GM23338 (cell line): Measurements from ENCODE around the gene MKNK1. TPM values are rescaled to one million over a fixed set of nuclear protein-coding genes. Genes with fewer than 3 reads are reported as not detected.

Source experiments
- ATAC-seq: fragments of 200-7000 bp; cut with Tn5 transposase; 3 replicates; pipeline ENCODE4 v1.9.1; 2020
- DNase-seq: peaks from one replicate; pipeline ENCODE4 v3.0.0-alpha.2; 2015; ENCODE audit warnings: low spot score
- H2AFZ ChIP-seq: fragments of 200-600 bp; sonication (generic); 2 replicates; pipeline ENCODE4 v1.8.0; 2016; ENCODE audit warnings: antibody characterized with exemption, mild to moderate bottlenecking, moderate library complexity
- H3F3A ChIP-seq: fragments of 200-600 bp; sonication (generic); replicated peaks from 2 replicates; pipeline ENCODE4 v1.8.0; 2017; ENCODE audit warnings: antibody characterized with exemption, mixed run types, low read depth
- H3K27ac ChIP-seq: fragments of 200-600 bp; sonication (generic); 2 replicates; pipeline ENCODE4 v1.6.1; 2016; ENCODE audit warnings: low read depth
- H3K27me3 ChIP-seq: fragments of 200-600 bp; sonication (generic); 2 replicates; pipeline ENCODE4 v1.8.0; 2016; ENCODE audit warnings: mild to moderate bottlenecking, mixed run types, moderate library complexity; ENCODE audit not compliant: insufficient read depth
- H3K36me3 ChIP-seq: fragments of 200-600 bp; sonication (generic); 2 replicates; pipeline ENCODE4 v1.8.0; 2016; ENCODE audit warnings: mild to moderate bottlenecking; ENCODE audit not compliant: insufficient read depth
- H3K4me1 ChIP-seq: fragments of 200-600 bp; sonication (generic); 2 replicates; pipeline ENCODE4 v1.8.0; 2016; ENCODE audit warnings: mild to moderate bottlenecking, moderate library complexity; ENCODE audit not compliant: insufficient read depth
- H3K4me2 ChIP-seq: fragments of 200-600 bp; sonication (generic); 2 replicates; pipeline ENCODE4 v1.7.1; 2017; ENCODE audit warnings: mixed run types
- H3K4me3 ChIP-seq: fragments of 200-600 bp; sonication (generic); 2 replicates; pipeline ENCODE4 v1.6.1; 2016; ENCODE audit warnings: mixed run types
- H3K79me2 ChIP-seq: fragments of 200-600 bp; sonication (generic); replicated peaks from 2 replicates; pipeline ENCODE4 v1.8.0; 2017; ENCODE audit warnings: mild to moderate bottlenecking; ENCODE audit not compliant: insufficient read depth
- H3K9me2 ChIP-seq: fragments of 200-600 bp; sonication (generic); 2 replicates; pipeline ENCODE4 v1.8.0; 2017; ENCODE audit not compliant: insufficient read depth
- H4K20me1 ChIP-seq: fragments of 200-600 bp; sonication (generic); replicated peaks from 2 replicates; pipeline ENCODE4 v1.8.0; 2017; ENCODE audit warnings: mild to moderate bottlenecking; ENCODE audit not compliant: insufficient read depth
- H3K27ac Mint-ChIP-seq: 2 replicates; pipeline ENCODE4 v1.8.0; 2020; ENCODE audit warnings: inconsistent platforms, mild to moderate bottlenecking, moderate library complexity, mixed read lengths
- H3K27me3 Mint-ChIP-seq: 3 replicates; pipeline ENCODE4 v1.8.0; 2022; ENCODE audit warnings: low read depth, mild to moderate bottlenecking, moderate library complexity, mixed read lengths, inconsistent platforms; ENCODE audit not compliant: insufficient read depth, poor library complexity
- H3K36me3 Mint-ChIP-seq: 3 replicates; pipeline ENCODE4 v1.8.0; 2021; ENCODE audit warnings: low read depth, mild to moderate bottlenecking, inconsistent platforms, moderate library complexity, mixed read lengths
- H3K4me1 Mint-ChIP-seq: 3 replicates; pipeline ENCODE4 v1.8.0; 2020; ENCODE audit warnings: mild to moderate bottlenecking, inconsistent platforms, mixed read lengths
- H3K4me3 Mint-ChIP-seq: 3 replicates; pipeline ENCODE4 v1.8.0; 2021; ENCODE audit warnings: moderate library complexity, mild to moderate bottlenecking, inconsistent platforms, mixed read lengths
- H3K9me3 Mint-ChIP-seq: 3 replicates; pipeline ENCODE4 v1.8.0; 2020; ENCODE audit warnings: moderate library complexity, mild to moderate bottlenecking, inconsistent platforms, mixed read lengths
- CREB1 ChIP-seq: fragments of 250-450 bp; sonication (Bioruptor Pico); IDR thresholded peaks from 2 replicates; pipeline ENCODE4 v1.5.0; 2020; ENCODE audit warnings: low read depth, mild to moderate bottlenecking, moderate library complexity
- JUNB ChIP-seq: IDR thresholded peaks from one replicate; pipeline ENCODE4 v1.6.1; 2016; ENCODE audit warnings: antibody characterized with exemption; ENCODE audit not compliant: unreplicated experiment
- POLR2AphosphoS5 ChIP-seq: IDR thresholded peaks from 2 replicates; pipeline ENCODE4 v1.6.1; 2016; ENCODE audit warnings: antibody characterized with exemption, low read depth
- long read RNA-seq: library from polyadenylated mRNA; unstranded; transcript quantifications from one replicate; pipeline ENCODE4 v2.0.0, GENCODE V29; 2020; ENCODE audit not compliant: unreplicated experiment
- polyA plus RNA-seq: library from polyadenylated mRNA; unstranded; fragments of >200 nt; fragmentation: Nextera tagmentation; extraction: Ambion mirVana; gene quantifications from 2 replicates; pipeline ENCODE4 v1.2.1, GENCODE V29; 2016
- total RNA-seq: library from RNA; depleted of rRNA; stranded (reverse); fragments of >200 nt; shearing (Covaris generic); gene quantifications from 2 replicates; pipeline ENCODE4 v1.2.3, GENCODE V29; 2014; rRNA removed
- TF ChIP-seq, protein P1 (sequence below): fragments of 250-450 bp; sonication (Bioruptor Pico); IDR thresholded peaks from 2 replicates; pipeline ENCODE4 v1.5.0; 2020; ENCODE audit warnings: mild to moderate bottlenecking, moderate library complexity
- TF ChIP-seq, protein P2 (sequence below), 2 experiments: fragments of 200-600 bp in 1 of 2; sonication (generic) in 1 of 2; conservative IDR thresholded peaks; 2 replicates each; pipeline versions ENCODE4 v1.5.1 to v1.6.1; 2016 to 2017; ENCODE audit warnings: antibody characterized with exemption in 2 of 2, low read depth in 2 of 2, mild to moderate bottlenecking in 2 of 2, moderate library complexity in 1 of 2

MKNK1 gene
- 9.7 and 11.8 TPM in 2 replicates for total RNA-seq
- 15.3 and 20.5 TPM in 2 replicates for polyA plus RNA-seq
- long read RNA-seq, partial matches to known transcripts, result 4 of 7 reads
- long read RNA-seq, other reads (novel, unspliced or antisense), result 3 of 7 reads

DNA sequence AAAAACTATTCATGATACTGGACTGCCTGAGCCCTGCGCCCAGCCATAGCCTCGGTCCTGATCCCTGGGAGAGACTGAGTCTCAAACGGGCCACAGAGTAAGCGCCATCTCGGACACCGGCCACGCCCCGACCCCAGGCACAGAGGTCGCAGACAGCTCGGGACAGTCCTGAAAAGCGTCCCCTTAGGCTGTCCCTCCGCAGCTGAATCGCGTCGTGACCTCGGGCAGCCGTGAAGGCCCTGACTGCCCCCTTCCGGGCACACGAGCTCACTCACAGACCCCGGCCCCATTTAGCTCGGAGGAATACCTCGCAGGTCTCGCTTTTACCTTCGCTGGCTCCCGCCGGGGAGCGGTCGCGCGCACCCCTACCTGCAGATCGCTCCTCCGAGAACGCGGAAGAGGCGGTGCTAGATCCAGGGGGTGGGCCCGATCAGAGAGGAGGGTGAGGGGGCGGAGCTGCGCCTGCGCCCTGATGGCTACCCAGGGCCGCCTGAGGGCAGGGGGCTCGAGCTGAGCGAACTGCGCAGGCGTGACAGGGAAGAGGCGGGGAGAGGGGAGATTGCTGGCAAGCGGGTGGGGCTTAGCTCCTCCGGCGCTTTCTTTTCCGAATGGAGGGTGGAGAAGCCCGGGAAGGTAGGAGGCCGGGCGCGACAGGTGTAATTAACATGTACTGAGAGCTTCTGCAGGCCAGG is at the start of gene MKNK1:
Gene MKNK1 (minus strand): TSS at position 411 of the 692 bp plus-strand sequence. CDS start 20,941 bp downstream, outside the sequence.
- Histone ChIP-seq H3K9me2 (no peaks in the 10 kb centered on the region), H4K20me1 (no peaks in the 10 kb centered on the region), H3K27ac (no peak within 1 kb of the TSS), H3K36me3 (no peaks in the 10 kb centered on the region), H3K4me3 (peak within 1 kb of the TSS; percentile 68), H2AFZ (peak within 1 kb of the TSS; percentile 94), H3K4me2 (peak within 1 kb of the TSS; percentile 91), H3F3A (no peaks in the 10 kb centered on the region), H3K4me1 (peaks cover 12% of the 10 kb centered on the region), H3K27me3 (no peaks in the 10 kb centered on the region), H3K79me2 (no peaks in the 10 kb centered on the region)
- Mint-ChIP-seq H3K27me3 (peaks cover 19% of the 10 kb centered on the region), H3K4me3 (peak within 1 kb of the TSS; percentile 90), H3K4me1 (peaks cover 24% of the 10 kb centered on the region), H3K27ac (peak within 1 kb of the TSS; percentile 92), H3K9me3 (no peaks in the 10 kb centered on the region), H3K36me3 (peaks cover 7% of the 10 kb centered on the region)
- DNase-seq (peak; percentile 99), ATAC-seq (peak; percentile 93)
- TF ChIP-seq JUNB, result no peak
- peak; percentile 91 for TF ChIP-seq POLR2AphosphoS5
- peak; percentile 15; the same call in 1 of the 2 replicates for TF ChIP-seq CREB1
- TF ChIP-seq, protein P1, sequence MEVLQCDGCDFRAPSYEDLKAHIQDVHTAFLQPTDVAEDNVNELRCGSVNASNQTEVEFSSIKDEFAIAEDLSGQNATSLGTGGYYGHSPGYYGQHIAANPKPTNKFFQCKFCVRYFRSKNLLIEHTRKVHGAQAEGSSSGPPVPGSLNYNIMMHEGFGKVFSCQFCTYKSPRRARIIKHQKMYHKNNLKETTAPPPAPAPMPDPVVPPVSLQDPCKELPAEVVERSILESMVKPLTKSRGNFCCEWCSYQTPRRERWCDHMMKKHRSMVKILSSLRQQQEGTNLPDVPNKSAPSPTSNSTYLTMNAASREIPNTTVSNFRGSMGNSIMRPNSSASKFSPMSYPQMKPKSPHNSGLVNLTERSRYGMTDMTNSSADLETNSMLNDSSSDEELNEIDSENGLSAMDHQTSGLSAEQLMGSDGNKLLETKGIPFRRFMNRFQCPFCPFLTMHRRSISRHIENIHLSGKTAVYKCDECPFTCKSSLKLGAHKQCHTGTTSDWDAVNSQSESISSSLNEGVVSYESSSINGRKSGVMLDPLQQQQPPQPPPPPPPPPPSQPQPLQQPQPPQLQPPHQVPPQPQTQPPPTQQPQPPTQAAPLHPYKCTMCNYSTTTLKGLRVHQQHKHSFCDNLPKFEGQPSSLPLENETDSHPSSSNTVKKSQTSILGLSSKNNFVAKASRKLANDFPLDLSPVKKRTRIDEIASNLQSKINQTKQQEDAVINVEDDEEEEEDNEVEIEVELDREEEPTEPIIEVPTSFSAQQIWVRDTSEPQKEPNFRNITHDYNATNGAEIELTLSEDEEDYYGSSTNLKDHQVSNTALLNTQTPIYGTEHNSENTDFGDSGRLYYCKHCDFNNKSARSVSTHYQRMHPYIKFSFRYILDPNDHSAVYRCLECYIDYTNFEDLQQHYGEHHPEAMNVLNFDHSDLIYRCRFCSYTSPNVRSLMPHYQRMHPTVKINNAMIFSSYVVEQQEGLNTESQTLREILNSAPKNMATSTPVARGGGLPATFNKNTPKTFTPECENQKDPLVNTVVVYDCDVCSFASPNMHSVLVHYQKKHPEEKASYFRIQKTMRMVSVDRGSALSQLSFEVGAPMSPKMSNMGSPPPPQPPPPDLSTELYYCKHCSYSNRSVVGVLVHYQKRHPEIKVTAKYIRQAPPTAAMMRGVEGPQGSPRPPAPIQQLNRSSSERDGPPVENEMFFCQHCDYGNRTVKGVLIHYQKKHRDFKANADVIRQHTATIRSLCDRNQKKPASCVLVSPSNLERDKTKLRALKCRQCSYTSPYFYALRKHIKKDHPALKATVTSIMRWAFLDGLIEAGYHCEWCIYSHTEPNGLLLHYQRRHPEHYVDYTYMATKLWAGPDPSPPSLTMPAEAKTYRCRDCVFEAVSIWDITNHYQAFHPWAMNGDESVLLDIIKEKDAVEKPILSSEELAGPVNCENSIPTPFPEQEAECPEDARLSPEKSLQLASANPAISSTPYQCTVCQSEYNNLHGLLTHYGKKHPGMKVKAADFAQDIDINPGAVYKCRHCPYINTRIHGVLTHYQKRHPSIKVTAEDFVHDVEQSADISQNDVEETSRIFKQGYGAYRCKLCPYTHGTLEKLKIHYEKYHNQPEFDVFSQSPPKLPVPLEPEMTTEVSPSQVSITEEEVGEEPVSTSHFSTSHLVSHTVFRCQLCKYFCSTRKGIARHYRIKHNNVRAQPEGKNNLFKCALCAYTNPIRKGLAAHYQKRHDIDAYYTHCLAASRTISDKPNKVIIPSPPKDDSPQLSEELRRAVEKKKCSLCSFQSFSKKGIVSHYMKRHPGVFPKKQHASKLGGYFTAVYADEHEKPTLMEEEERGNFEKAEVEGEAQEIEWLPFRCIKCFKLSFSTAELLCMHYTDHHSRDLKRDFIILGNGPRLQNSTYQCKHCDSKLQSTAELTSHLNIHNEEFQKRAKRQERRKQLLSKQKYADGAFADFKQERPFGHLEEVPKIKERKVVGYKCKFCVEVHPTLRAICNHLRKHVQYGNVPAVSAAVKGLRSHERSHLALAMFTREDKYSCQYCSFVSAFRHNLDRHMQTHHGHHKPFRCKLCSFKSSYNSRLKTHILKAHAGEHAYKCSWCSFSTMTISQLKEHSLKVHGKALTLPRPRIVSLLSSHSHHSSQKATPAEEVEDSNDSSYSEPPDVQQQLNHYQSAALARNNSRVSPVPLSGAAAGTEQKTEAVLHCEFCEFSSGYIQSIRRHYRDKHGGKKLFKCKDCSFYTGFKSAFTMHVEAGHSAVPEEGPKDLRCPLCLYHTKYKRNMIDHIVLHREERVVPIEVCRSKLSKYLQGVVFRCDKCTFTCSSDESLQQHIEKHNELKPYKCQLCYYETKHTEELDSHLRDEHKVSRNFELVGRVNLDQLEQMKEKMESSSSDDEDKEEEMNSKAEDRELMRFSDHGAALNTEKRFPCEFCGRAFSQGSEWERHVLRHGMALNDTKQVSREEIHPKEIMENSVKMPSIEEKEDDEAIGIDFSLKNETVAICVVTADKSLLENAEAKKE (CRISPR knock-in tag), result no peak
- TF ChIP-seq, protein P2, sequence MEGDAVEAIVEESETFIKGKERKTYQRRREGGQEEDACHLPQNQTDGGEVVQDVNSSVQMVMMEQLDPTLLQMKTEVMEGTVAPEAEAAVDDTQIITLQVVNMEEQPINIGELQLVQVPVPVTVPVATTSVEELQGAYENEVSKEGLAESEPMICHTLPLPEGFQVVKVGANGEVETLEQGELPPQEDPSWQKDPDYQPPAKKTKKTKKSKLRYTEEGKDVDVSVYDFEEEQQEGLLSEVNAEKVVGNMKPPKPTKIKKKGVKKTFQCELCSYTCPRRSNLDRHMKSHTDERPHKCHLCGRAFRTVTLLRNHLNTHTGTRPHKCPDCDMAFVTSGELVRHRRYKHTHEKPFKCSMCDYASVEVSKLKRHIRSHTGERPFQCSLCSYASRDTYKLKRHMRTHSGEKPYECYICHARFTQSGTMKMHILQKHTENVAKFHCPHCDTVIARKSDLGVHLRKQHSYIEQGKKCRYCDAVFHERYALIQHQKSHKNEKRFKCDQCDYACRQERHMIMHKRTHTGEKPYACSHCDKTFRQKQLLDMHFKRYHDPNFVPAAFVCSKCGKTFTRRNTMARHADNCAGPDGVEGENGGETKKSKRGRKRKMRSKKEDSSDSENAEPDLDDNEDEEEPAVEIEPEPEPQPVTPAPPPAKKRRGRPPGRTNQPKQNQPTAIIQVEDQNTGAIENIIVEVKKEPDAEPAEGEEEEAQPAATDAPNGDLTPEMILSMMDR (conservative IDR thresholded peaks at IDR 0.05; ENCODE audit: low read depth in 2 of 2), result peak; percentile 43 to 62
